Sigmoid colon (tissue), 4 donors: Measurements from ENCODE around the gene CLCNKA.

Experiments used
- EP300 ChIP-seq, 4 donors: sonication (generic); formaldehyde crosslinking; IDR thresholded peaks; one replicate each; pipeline ENCODE4 v1.6.1; 2017; ENCODE audit warnings: antibody characterized with exemption in 4 of 4
- POLR2A ChIP-seq, 2 donors: fragments of 450-650 bp; IDR thresholded peaks; one replicate each; pipeline ENCODE4 v1.6.1; 2016; ENCODE audit warnings: antibody characterized with exemption in 2 of 2, mild to moderate bottlenecking in 2 of 2, moderate library complexity in 2 of 2
- TF ChIP-seq, protein P1 (sequence below), 4 experiments: fragments of 450-650 bp in 3 of 4; fragments of 200-600 bp in 1 of 4; IDR thresholded peaks; one replicate each; pipeline ENCODE4 v1.5.1; 2016 to 2019; ENCODE audit warnings: antibody characterized with exemption in 4 of 4, mild to moderate bottlenecking in 3 of 4, moderate library complexity in 2 of 4

- no peak for TF ChIP-seq POLR2A (IDR thresholded peaks at IDR 0.05)
- TF ChIP-seq, protein P1, sequence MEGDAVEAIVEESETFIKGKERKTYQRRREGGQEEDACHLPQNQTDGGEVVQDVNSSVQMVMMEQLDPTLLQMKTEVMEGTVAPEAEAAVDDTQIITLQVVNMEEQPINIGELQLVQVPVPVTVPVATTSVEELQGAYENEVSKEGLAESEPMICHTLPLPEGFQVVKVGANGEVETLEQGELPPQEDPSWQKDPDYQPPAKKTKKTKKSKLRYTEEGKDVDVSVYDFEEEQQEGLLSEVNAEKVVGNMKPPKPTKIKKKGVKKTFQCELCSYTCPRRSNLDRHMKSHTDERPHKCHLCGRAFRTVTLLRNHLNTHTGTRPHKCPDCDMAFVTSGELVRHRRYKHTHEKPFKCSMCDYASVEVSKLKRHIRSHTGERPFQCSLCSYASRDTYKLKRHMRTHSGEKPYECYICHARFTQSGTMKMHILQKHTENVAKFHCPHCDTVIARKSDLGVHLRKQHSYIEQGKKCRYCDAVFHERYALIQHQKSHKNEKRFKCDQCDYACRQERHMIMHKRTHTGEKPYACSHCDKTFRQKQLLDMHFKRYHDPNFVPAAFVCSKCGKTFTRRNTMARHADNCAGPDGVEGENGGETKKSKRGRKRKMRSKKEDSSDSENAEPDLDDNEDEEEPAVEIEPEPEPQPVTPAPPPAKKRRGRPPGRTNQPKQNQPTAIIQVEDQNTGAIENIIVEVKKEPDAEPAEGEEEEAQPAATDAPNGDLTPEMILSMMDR (IDR thresholded peaks at IDR 0.05) = no peak
- no peak for TF ChIP-seq EP300 (IDR thresholded peaks at IDR 0.05)
Measured at GRCh38 chr1:15991427-15992186, 30.2 kb upstream of the CLCNKA start.
